GM13977 (cell line): ENCODE results near the gene PIK3C2G.

Experiments used
- DNase-seq: peaks from one replicate; pipeline ENCODE4 v3.0.0; 2012; ENCODE audit warnings: low spot score
- in situ Hi-C: fragments of 300-500 bp; cut with MboI; formaldehyde crosslinking; loops from one replicate; pipeline ENCODE4 v1.12.0; 2022; ENCODE audit warnings: low sequenced_read_pairs, low pct_unique_long_range_greater_than_20kb, mixed read lengths, inconsistent platforms; ENCODE audit not compliant: unreplicated experiment
- TF ChIP-seq, protein P1 (sequence below): IDR thresholded peaks from 2 replicates; pipeline ENCODE4 v1.5.1; 2012; ENCODE audit warnings: mild to moderate bottlenecking, control low read depth; ENCODE audit not compliant: insufficient read depth; ENCODE audit errors: extremely low read depth, missing control alignments

PIK3C2G gene

DNA sequence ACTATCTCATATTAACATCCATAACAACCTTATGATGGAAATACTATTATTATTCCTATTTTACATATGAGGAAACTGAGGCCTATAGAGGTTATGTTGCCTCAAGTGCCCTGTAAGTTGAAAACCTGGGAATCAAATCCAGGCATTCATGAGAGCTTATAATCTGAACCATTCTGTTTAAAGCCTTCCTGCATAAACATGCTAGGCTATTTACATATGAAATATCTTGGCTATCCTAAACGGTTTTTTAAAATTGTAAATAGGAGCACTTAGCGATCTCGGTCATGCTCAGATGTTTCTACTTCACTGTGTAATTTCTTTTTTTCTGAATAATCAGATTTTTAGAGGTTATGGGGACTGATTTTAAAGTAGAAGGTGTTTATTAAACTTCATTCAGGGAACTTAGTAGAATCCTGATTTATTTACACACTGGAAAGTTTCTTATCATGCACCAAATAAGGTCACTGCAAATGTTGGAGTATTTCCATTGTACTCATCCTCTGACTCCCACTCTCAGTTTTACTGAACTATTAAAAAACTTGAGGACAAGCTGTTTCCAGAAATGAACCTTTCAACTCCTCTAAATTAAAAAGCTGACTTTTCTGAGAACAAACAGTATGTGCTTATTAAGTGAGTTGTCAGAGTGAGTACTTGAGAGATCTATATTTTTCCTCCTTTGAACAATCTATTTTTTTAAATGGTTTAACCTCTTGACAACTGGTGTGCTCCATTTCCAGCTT is 141.7 kb downstream of the PIK3C2G start:
- in situ Hi-C loops, result no loop called here
- TF ChIP-seq, protein P1, sequence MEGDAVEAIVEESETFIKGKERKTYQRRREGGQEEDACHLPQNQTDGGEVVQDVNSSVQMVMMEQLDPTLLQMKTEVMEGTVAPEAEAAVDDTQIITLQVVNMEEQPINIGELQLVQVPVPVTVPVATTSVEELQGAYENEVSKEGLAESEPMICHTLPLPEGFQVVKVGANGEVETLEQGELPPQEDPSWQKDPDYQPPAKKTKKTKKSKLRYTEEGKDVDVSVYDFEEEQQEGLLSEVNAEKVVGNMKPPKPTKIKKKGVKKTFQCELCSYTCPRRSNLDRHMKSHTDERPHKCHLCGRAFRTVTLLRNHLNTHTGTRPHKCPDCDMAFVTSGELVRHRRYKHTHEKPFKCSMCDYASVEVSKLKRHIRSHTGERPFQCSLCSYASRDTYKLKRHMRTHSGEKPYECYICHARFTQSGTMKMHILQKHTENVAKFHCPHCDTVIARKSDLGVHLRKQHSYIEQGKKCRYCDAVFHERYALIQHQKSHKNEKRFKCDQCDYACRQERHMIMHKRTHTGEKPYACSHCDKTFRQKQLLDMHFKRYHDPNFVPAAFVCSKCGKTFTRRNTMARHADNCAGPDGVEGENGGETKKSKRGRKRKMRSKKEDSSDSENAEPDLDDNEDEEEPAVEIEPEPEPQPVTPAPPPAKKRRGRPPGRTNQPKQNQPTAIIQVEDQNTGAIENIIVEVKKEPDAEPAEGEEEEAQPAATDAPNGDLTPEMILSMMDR, result no peak
- no peak for DNase-seq

DNA sequence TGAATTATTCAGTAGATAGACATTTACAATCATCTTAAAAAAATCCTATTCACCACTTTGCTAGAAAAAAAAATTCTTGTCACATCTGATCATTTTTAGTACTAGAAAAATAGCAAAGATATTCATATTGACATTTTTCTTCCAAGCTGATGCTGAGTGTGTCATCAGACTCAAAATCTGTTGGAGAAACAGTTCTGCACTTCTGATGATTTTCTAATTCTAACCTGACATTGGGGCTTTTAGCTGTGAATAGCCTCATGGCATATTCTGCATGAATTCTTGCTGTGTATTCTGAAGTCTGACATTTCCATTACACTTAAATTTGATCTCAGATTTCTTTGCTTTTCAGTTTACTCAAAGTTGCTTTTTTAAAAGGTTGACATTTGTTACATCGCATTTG is 150.1 kb downstream of the PIK3C2G start:
- no peak for DNase-seq
- TF ChIP-seq, protein P1, result no peak
- in situ Hi-C loops, result no loop called here

DNA sequence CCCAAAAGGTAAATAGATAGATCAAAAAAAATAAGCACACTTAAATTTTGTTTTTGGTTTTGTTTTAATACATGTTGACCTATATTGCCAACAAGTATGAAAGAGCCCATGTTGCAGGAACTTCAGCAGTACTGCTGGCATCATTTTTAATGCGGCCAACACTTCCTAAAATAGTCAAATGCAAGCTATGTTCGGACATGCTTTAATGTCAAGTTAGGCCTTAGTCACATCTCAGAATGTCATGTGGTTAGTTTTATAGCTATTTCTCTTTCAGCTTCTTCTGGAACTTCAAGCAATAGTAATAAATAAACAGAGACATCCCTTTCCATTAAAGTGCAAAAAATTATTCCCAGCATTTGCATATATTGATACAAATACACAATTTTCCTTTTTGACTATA is 153.4 kb downstream of the PIK3C2G start:
- TF ChIP-seq, protein P1, result no peak
- in situ Hi-C loops, result no loop called here
- DNase-seq, result no peak

- TF ChIP-seq, protein P1, result no peak
- in situ Hi-C loops, result no loop called here
- DNase-seq, result no peak
Observed at GRCh38 chr12:18415227-18415626, 153.9 kb downstream of the PIK3C2G start.

DNA sequence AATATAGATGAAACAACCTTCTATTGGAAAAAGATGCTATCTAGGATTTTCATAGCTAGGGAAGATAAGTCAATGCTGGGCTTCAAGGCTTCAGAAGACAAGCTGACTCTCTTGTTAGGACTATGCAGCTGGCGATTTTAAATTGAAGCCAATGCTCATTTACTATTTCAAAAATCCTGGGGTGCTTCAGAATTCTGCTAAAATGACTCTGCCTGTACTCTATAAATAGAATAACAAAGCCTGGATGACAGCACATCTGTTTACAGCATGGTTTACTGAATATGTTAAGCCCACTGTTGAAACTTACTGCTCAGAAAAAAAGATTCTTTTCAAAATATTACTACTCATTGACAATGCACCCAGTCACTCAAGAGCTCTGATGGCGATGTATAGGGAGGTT is 155.1 kb downstream of the PIK3C2G start:
- in situ Hi-C loops, result no loop called here
- TF ChIP-seq, protein P1, result no peak
- no peak for DNase-seq

DNA sequence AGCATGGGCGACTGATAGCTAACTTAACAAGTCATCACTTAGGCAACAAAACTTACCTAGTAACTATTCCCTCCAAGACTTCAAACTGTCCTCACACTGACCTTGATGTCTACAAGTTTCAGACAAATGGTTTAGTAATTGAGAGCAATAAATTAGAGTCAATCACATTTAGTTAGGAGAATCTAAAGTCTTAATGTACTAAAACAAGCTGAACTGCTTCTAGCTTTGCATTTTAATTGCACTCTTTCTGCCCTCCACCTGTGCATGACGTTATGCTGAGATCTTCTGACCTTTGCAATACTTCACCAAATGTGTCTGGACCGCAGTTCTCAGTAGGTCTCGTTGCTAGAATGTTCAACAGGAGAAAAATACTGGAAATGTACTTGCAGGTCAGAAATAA is 158.0 kb downstream of the PIK3C2G start:
- TF ChIP-seq, protein P1, result no peak
- no peak for DNase-seq
- in situ Hi-C loops, result no loop called here

DNA sequence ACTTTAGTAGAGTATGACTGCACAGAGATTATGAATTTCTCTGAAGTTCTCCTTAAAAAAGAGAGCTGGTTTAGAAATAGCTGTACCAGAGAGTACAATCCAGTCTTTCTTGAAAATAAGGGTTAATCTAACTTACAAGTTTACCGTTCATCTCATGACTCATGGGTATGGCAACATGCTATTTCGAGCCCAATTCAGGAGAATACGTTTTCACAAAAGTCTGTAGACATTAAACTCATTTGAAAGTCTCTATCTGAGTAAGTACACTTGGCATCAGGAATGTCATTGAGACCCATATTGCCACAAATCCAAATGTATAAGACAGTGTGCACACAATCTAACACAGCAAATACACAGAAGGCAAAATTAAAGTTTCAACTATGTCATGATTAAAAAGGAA is 160.5 kb downstream of the PIK3C2G start:
- no peak for DNase-seq
- in situ Hi-C loops, result no loop called here
- TF ChIP-seq, protein P1, result no peak
